ENCODE data around the gene MCCD1. TPM values are rescaled to one million over a fixed set of nuclear protein-coding genes. Genes with fewer than 3 reads are reported as not detected.

The MCCD1 gene
- total and polyA plus RNA-seq, 2 of the 13 experiments (the other 11 are each of a cell fraction or from before 2014, with no cell fraction given), result 0.15 TPM; not detected in 1

- TF ChIP-seq UBTF (CRISPR knock-in tag; IDR thresholded peaks at IDR 0.05) (peak; percentile 92), IKZF5 (CRISPR knock-in tag; IDR thresholded peaks at IDR 0.05) (peak; percentile 96), ZNF329 (CRISPR knock-in tag; IDR thresholded peaks at IDR 0.05; ENCODE audit: low read depth) (no peak; the same call in 1 of the 2 replicates), RXRA (CRISPR knock-in tag; IDR thresholded peaks at IDR 0.05) (peak; percentile 93), ZNF660 (CRISPR knock-in tag; IDR thresholded peaks at IDR 0.05; ENCODE audit: borderline replicate concordance, low read depth) (no peak), ZBTB7A (CRISPR knock-in tag; IDR thresholded peaks at IDR 0.05) (peak; percentile 83; the same call in 1 of the 2 replicates), ESRRA (CRISPR knock-in tag; IDR thresholded peaks at IDR 0.05; ENCODE audit: low read depth) (peak; percentile 98), POLR2AphosphoS2 (IDR thresholded peaks at IDR 0.05; ENCODE audit: low read depth, low read length) (peak; percentile 83), ATAD3A (CRISPR knock-in tag; IDR thresholded peaks at IDR 0.05) (no peak), ZNF30 (CRISPR knock-in tag; IDR thresholded peaks at IDR 0.05) (peak; percentile 93; the same call in 1 of the 2 replicates), ZNF451 (CRISPR knock-in tag; IDR thresholded peaks at IDR 0.05) (peak; percentile 29), HINFP (CRISPR knock-in tag; IDR thresholded peaks at IDR 0.05; ENCODE audit: low read depth) (no peak; the same call in 1 of the 2 replicates), ZNF792 (CRISPR knock-in tag; IDR thresholded peaks at IDR 0.05) (no peak), MED1 (CRISPR knock-in tag; IDR thresholded peaks at IDR 0.05) (peak; percentile 90), HMG20B (CRISPR knock-in tag; conservative IDR thresholded peaks at IDR 0.05) (no peak; the same call in 1 of the 2 replicates), ZNF276 (CRISPR knock-in tag; IDR thresholded peaks at IDR 0.05; ENCODE audit: low read depth) (no peak; the same call in 1 of the 2 replicates), SMAD9 (CRISPR knock-in tag; IDR thresholded peaks at IDR 0.05) (0 out of 2 replicates have a peak, but pooled peaks have one; percentile 87), PATZ1 (CRISPR knock-in tag; IDR thresholded peaks at IDR 0.05) (peak; percentile 29; the same call in 1 of the 2 replicates), CEBPB (IDR thresholded peaks at IDR 0.05; ENCODE audit: borderline replicate concordance, low read depth, low read length) (peak; percentile 17; the same call in 1 of the 2 replicates), PHF21A (CRISPR knock-in tag; IDR thresholded peaks at IDR 0.05) (peak; percentile 93), MIER2 (CRISPR knock-in tag; IDR thresholded peaks at IDR 0.05) (peak; percentile 68)
These were observed 13.1 kb downstream of the MCCD1 start, which contains the start of gene DDX39B (continued) for GRCh38 chr6:31541658-31542521.

Measured in HepG2 (cell line).